Measurements from ENCODE around the gene ARHGAP10.

ARHGAP10 gene

DNA sequence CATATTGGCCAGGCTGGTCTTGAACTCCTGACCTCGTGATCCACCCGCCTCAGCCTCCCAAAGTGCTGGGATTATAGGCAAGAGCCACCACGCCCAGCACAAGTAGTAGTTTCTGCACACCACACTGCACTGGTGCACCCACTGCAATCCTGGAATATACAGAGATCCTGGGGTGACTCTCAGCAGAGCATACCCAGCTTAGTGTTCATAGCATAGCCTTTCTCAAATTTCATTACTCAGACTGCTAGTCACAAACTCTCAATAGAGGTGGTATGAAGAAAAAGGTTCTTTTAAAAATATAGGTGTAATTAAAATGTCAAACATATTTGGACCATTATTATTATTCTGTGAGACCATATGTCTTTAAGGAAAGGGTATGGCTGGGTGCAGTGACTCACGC is 6.2 kb upstream of the ARHGAP10 start:
- Histone ChIP-seq H3K4me1 (ENCODE audit: control insufficient read depth, low read length) (no peaks in the 10 kb centered on the region), H3K9me3 (ENCODE audit: control insufficient read depth, insufficient read depth, low read length) (no peaks in the 10 kb centered on the region), H3K4me2 (ENCODE audit: low read length) (no peak overlapping the region), H3K27ac (ENCODE audit: low read depth, low read length) (no peak overlapping the region), H3K36me3 (ENCODE audit: control insufficient read depth, low read length) (no peaks in the 10 kb centered on the region), H3K4me3 (ENCODE audit: low read length) (no peak overlapping the region), H3F3A (ENCODE audit: control insufficient read depth, insufficient read depth) (0 out of 2 replicates have a peak, but pooled peaks cover 7% of the 10 kb centered on the region), H3K79me2 (ENCODE audit: control insufficient read depth, low read length) (no peaks in the 10 kb centered on the region), H4K20me1 (ENCODE audit: control insufficient read depth, insufficient read depth, low read depth, low read length) (no peaks in the 10 kb centered on the region), H3K27me3 (ENCODE audit: control insufficient read depth, low read length) (peaks cover 19% of the 10 kb centered on the region), H3K9me2 (replicated peaks; ENCODE audit: control insufficient read depth, low read length) (no peaks in the 10 kb centered on the region)
- TF ChIP-seq, protein P1, sequence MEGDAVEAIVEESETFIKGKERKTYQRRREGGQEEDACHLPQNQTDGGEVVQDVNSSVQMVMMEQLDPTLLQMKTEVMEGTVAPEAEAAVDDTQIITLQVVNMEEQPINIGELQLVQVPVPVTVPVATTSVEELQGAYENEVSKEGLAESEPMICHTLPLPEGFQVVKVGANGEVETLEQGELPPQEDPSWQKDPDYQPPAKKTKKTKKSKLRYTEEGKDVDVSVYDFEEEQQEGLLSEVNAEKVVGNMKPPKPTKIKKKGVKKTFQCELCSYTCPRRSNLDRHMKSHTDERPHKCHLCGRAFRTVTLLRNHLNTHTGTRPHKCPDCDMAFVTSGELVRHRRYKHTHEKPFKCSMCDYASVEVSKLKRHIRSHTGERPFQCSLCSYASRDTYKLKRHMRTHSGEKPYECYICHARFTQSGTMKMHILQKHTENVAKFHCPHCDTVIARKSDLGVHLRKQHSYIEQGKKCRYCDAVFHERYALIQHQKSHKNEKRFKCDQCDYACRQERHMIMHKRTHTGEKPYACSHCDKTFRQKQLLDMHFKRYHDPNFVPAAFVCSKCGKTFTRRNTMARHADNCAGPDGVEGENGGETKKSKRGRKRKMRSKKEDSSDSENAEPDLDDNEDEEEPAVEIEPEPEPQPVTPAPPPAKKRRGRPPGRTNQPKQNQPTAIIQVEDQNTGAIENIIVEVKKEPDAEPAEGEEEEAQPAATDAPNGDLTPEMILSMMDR (IDR thresholded peaks at IDR 0.05; ENCODE audit: low read depth, low read length, poor library complexity, severe bottlenecking) = no peak
- no peak for TF ChIP-seq EZH2phosphoT487 (IDR thresholded peaks at IDR 0.05; ENCODE audit: borderline replicate concordance, low read length)

DNA sequence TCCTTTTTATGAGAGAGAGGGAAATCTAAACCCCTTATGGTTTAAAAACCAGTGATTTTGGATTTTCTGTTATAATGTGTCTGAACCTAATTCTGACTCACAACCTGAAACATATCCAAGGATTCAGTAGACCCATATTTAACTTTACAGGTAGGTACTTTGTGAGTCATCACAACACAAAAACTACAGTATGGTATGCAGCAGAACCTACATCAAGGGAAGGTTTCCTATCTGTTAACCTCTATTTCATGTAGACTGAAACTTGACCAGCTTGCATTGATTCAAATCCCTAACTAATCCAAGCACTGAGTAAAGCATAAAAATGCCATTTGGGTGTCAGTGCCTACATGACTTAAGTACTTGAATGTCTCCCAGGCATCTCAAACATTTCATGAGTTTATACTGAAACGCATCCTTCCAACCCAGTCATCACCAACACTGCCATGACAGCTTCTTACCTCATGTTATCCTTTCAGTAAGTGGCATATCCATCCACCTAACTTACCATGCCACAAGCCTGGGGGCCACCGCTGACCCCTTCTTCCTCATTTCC is 4.3 kb upstream of the ARHGAP10 start:
- Histone ChIP-seq H3K79me2 (ENCODE audit: control insufficient read depth, low read length) (no peaks in the 10 kb centered on the region), H3K9me2 (replicated peaks; ENCODE audit: control insufficient read depth, low read length) (no peaks in the 10 kb centered on the region), H3K27ac (ENCODE audit: low read depth, low read length) (no peak overlapping the region), H3K4me1 (ENCODE audit: control insufficient read depth, low read length) (peaks cover 9% of the 10 kb centered on the region), H3K9me3 (ENCODE audit: control insufficient read depth, insufficient read depth, low read length) (no peaks in the 10 kb centered on the region), H3K4me3 (ENCODE audit: low read length) (no peak overlapping the region), H3K36me3 (ENCODE audit: control insufficient read depth, low read length) (no peaks in the 10 kb centered on the region), H3K4me2 (ENCODE audit: low read length) (no peak overlapping the region), H3K27me3 (ENCODE audit: control insufficient read depth, low read length) (peaks cover 30% of the 10 kb centered on the region), H4K20me1 (ENCODE audit: control insufficient read depth, insufficient read depth, low read depth, low read length) (no peaks in the 10 kb centered on the region), H3F3A (ENCODE audit: control insufficient read depth, insufficient read depth) (0 out of 2 replicates have a peak, but pooled peaks cover 7% of the 10 kb centered on the region)
- TF ChIP-seq, protein P1 (IDR thresholded peaks at IDR 0.05; ENCODE audit: low read depth, low read length, poor library complexity, severe bottlenecking) = no peak
- TF ChIP-seq EZH2phosphoT487 (IDR thresholded peaks at IDR 0.05; ENCODE audit: borderline replicate concordance, low read length) = no peak

DNA sequence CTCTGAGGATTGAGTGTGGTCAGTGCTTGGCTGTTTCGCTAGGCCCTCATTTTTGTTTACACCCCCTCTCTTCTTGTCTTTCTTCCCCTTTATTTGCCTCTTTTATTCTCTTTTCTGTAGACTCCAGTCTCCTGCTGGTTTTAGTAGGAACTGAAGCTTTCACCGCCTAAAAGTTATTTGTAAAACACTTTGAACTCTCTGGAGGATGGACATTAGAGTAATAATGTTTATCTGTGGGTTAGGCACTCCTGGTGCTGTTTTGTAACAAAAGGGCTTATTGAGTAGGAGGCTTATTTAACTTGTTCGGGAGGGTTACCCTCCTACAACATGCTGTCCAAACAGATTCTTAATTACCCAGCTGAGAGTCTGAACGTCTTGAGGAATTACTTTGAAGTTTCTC is 1.6 kb upstream of the ARHGAP10 start:
- peaks cover 48% of the 10 kb centered on the region for H3K27me3 ChIP-seq (ENCODE audit: control insufficient read depth, low read length)

More for the DNA sequence above, 1.6 kb upstream of the ARHGAP10 start:
- no peaks in the 10 kb centered on the region for H3K9me2 ChIP-seq (replicated peaks; ENCODE audit: control insufficient read depth, low read length)
- no peaks in the 10 kb centered on the region for H3K9me3 ChIP-seq (ENCODE audit: control insufficient read depth, insufficient read depth, low read length)
- peaks cover 21% of the 10 kb centered on the region for H3K4me1 ChIP-seq (ENCODE audit: control insufficient read depth, low read length)
- no peak overlapping the region for H3K4me3 ChIP-seq (ENCODE audit: low read length)
- TF ChIP-seq, protein P1 (IDR thresholded peaks at IDR 0.05; ENCODE audit: low read depth, low read length, poor library complexity, severe bottlenecking) = no peak
- TF ChIP-seq EZH2phosphoT487 (IDR thresholded peaks at IDR 0.05; ENCODE audit: borderline replicate concordance, low read length) = no peak
- H3K79me2 ChIP-seq (ENCODE audit: control insufficient read depth, low read length) = no peaks in the 10 kb centered on the region; the same call in 1 of the 2 replicates
- no peak overlapping the region for H3K4me2 ChIP-seq (ENCODE audit: low read length)
- H3K27ac ChIP-seq (ENCODE audit: low read depth, low read length) = no peak overlapping the region
- H3F3A ChIP-seq (ENCODE audit: control insufficient read depth, insufficient read depth) = 0 out of 2 replicates have a peak, but pooled peaks cover 11% of the 10 kb centered on the region
- no peaks in the 10 kb centered on the region for H4K20me1 ChIP-seq (ENCODE audit: control insufficient read depth, insufficient read depth, low read depth, low read length)
- no peaks in the 10 kb centered on the region for H3K36me3 ChIP-seq (ENCODE audit: control insufficient read depth, low read length)
